HPDE6-E6E7 (cell line): Measurements from ENCODE around the gene DHRS3.
"Not testable (repeated sequence)": the region's sequence is repeated elsewhere in the genome, so short reads cannot be mapped to it uniquely, and the experiment has no call there.

Experiments
- DNase-seq: peaks from one replicate; pipeline ENCODE4 v3.0.0; 2011; ENCODE audit warnings: missing footprints; ENCODE audit errors: extremely low spot score

Gene DHRS3

GRCh38 chr1:12578860-12579422, 39.1 kb downstream of the DHRS3 start:
- no peak for DNase-seq

DNA sequence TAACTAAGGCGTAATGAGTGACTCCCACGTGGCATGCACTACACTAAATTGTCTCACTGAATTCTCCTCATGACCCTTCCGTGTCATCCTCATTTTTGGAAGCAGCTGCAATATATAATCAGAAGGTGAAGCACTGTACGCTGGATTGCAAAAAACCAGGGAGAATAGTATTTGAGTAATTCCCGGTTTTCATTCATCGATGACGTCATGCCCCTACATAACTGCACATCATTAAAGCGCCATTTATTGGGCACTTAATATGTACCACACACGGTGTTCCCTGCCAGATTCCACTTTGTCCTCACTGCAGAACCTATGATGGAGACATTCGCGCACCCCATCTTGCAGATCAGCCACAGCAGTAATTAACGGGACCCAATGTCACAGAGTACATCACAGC, 41.0 kb downstream of the DHRS3 start:
- DNase-seq = no peak

GRCh38 chr1:12574757-12575139, 43.3 kb downstream of the DHRS3 start:
- DNase-seq = no peak

- no peak for DNase-seq
These were observed 44.8 kb downstream of the DHRS3 start for GRCh38 chr1:12573015-12573825.

GRCh38 chr1:12572522-12572921, 45.5 kb downstream of the DHRS3 start:
- DNase-seq = no peak

DNA sequence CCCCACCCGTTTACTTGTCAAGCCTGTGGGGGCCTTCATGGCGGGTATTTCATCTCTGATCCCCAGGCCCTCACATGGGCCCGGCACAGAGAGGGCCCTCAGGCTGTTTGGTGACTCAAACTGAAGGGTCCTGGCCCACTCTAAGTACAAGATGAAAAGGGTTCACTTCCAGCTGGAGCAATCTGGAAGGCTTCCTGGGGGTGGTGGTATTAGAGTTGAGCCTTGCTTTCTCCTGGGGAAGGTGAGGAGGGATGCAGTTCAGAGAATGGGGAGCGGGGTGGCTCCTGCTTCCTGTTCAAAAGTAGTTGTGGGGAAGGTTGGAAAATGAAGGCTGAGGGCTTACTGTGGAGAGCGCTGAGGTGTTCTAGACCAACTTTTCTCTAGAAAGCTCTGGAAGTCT, 47.7 kb downstream of the DHRS3 start:
- DNase-seq = no peak

GRCh38 chr1:12568009-12568767, 49.8 kb downstream of the DHRS3 start:
- DNase-seq = no peak

GRCh38 chr1:12567288-12567819, 50.7 kb downstream of the DHRS3 start:
- no peak for DNase-seq

DNA sequence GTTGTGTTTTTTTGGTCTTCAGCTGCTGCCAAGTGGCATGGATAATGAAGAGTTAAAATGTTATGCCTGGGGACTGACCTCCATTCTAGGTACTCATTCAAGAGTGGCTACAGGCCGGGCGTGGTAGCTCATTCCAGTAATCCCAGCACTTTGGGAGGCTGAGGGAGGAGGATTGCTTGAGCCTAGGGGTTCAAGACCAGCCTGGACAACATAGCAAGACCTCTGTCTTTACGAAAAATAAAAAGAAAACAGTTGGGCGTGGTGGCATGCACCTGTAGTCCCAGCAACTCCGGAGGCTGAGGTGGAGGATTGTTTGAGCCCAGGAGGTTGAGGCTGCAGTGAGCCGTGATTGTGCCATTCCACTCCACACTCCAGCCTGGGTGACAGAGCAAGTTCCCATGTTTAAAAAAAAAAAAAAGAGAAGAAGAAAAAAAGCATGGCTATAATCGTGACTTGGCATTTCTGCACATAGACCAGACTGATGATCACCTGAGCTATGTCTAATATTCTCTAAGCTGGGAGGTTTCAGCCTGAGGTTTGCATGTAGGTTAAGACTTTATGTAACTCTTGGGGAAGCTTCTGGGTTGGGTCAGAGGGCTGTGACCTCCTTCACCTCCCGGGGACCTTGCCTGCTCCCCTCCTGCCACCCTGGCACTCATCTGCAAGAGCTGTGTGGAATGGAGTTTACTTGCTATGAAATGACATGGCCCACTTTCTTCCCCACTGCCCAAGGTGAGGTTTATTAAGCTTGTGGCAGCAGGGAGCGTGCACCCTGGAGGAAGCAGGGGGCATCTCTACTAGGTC, 51.3 kb downstream of the DHRS3 start:
- no peak for DNase-seq

DNA sequence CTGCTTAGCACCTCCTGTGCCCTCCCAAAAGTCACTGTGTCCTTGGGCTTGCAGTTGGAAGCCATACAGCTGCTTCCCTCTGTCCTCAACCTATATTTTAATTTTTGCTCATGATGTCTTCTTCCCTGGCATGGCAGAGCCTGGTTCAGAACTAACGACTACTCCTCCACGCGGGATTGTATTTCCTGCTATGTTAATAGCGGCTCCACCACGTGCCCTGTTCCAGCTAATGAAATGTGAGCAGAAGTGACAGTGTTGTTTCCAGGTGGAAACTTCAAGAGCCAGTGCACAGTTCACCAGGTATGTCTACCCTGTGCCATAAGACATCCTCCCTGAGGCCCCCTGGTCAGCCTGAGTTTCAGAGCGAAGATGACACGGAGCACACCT, 52.1 kb downstream of the DHRS3 start:
- DNase-seq = no peak

- no peak for DNase-seq
These were observed 52.7 kb downstream of the DHRS3 start for GRCh38 chr1:12565094-12565965.

- DNase-seq = not testable (repeated sequence)
These were observed 53.8 kb downstream of the DHRS3 start for GRCh38 chr1:12564251-12564650.

- DNase-seq = no peak
These were observed 54.9 kb downstream of the DHRS3 start for GRCh38 chr1:12562955-12563576.

- no peak for DNase-seq
These were observed 56.9 kb downstream of the DHRS3 start for GRCh38 chr1:12561121-12561520.

GRCh38 chr1:12556957-12557935, 60.8 kb downstream of the DHRS3 start:
- DNase-seq = no peak

GRCh38 chr1:12556368-12556930, 61.6 kb downstream of the DHRS3 start:
- no peak for DNase-seq

- DNase-seq = no peak
These were observed 62.3 kb downstream of the DHRS3 start for GRCh38 chr1:12555411-12556367.
